ENCODE results near the gene VMAC. TPM values are rescaled to one million over a fixed set of nuclear protein-coding genes. Genes with fewer than 3 reads are reported as not detected.
"Not testable (repeated sequence)": the region's sequence is repeated elsewhere in the genome, so short reads cannot be mapped to it uniquely, and the experiment has no call there.

VMAC gene, protein sequence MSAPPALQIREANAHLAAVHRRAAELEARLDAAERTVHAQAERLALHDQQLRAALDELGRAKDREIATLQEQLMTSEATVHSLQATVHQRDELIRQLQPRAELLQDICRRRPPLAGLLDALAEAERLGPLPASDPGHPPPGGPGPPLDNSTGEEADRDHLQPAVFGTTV
- 2.4 TPM for polyA plus RNA-seq (2013, experiment 1 of 2; ENCODE audit: insufficient read length)
- polyA plus RNA-seq (2013, experiment 2 of 2; ENCODE audit: insufficient read length) = 2.2 TPM

DNA sequence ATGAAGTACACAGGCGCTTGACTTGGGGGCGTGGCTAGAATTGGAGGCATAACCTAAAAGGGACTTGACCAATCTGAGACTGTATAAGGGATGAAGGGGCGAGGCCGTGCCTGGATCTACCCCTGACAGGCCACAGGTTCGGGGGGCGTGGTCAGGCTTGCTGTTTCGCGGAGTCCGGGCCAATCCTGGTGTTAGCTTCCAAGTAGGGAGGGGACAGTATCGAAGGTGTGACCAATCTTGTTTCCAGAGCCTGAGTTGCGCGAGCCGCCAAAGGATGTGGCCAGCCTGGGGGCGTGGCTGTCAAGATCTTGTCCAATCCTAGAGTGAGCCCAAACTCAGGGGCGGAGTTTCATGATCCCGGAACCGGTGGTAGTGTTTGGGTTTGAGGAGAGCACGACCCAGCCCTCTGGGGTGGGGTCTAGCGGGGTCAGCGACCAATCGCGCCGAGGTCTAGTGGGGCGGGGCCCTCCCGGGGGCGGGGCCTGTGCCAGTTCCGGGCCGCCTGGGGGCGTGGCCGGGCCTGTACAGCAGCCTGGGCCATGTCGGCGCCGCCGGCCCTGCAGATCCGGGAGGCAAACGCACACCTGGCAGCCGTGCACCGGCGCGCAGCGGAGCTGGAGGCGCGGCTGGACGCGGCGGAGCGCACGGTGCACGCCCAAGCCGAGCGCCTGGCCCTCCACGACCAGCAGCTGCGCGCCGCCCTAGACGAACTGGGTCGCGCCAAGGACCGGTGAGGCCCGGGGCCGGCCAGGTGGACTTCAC lies at the start of gene VMAC:
Gene VMAC (plus strand): TSS at position 521 of the 762 bp plus-strand sequence. CDS start 19 bp downstream, at position 540.
- peak; percentile 100 for DNase-seq

DNA sequence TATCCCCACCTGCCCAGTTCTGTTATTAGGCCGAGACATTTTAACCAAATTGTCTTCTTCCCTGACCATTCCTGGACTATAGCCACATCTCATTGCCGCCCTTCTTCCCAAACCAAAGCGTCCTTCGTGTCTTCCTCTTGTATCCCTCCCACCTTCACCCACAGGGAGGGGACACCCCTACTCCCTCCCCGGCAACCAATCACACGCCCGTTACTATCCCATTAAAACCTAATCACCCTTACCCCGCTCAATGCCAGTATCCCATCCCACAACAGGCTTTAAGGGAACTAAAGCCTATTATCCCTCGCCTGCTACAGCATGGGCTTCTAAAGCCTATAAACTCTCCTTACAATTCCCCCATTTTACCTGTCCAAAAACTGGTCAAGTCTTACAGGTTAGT lies 49.5 kb upstream of the VMAC start:
- DNase-seq = not testable (repeated sequence)

DNA sequence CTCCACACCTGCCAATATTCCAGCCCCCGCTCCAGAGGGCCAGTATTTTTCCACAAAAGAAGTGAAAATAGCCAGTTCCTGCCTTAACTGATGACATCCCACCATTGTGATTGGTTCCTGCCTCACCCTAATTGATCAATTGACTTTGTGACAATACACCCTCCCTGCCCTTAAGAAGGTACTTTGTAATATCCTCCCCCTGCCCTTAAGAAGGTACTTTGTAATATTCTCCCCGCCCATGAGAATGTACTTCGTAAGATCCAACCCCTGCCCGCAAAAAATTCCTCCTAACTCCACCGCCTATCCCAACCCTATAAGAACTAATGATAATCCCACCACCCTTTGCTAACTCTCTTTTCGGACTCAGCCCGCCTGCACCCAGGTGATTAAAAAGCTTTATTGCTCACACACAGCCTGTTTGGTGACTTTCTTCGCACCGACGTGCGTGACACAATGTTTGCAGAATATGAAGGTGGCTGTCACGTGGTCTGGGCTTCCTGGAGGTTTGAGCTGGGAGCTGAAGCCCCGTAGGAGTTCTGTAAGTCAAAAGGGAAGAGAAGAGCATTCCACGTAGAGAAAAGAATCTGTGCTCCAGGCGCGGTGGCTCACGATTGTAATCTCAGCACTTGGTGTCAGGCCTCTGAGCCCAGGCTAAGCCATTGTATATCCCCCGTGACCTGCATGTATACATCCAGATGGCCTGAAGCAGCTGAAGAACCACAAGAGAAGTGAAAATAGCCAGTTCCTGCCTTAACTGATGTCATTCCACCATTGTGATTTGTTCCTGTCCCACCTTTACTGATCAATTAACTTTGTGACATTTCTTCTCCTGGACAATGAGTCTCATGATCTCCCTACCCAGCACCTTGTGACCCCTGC lies 47.2 kb upstream of the VMAC start:
- DNase-seq = no peak

DNA sequence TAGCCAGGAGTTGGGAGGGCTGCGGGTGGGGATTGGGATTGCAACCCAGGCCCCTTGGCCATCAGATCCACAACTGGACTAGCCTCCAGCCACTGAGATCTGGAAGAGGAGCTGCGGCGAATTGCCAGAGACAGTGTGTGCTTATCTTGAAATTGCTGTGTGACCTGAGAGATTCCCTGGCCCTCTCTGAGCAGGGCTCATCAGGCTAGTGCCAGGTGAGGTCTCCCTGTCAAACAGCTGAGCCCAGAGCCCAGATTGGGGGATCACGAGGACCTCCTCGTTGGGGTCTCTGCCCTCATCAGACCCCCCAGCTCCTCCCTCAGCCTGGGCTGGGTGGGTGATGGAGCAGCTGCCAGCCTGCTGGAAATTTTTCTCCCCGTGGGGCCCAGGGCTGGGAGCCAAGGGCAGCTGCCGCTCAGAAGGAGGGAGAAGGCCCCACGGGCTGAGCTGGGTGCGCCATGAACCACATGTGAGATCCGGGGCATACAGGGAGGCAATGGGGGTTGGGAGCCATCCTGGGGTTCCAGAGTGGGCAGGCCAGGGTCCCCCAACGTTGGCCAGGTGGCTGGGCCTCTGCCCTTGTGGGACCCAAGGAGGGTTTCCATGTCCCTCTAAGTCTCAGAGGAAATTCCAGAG lies 41.5 kb upstream of the VMAC start:
- no peak for DNase-seq

DNA sequence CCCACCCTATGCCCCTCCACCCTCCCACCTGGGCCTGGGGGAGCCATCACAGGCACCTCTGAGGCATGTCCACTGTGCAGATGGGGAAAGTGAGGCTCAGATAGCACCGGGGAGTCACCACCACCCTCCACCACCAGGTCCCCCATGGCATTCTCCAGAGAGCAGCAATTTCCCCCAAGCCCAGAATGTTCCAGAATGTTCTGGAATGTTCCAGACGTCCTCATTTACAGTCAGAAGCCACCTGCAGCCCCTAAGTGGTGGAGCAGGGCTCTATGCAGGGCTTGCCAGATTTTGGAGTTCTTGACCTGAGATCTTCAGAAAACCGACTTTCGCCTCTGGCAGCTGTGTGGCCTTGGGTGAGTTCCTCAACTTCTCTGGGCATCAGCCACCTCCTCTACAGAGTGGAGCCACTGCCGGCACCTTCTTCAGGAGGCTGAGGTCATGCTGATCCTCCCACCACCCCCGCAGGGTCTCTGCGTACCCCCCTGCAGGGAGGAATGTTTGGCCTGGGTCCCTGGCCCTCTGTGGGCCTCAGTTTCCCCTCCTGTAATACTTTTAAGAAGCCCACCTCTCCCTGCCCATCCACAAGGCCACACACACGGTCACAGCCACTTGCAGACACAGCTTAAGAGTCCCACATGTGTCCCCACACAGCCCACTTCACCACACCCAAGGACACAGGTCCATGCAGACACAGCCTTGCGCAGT lies 40.5 kb upstream of the VMAC start:
- no peak for DNase-seq

DNA sequence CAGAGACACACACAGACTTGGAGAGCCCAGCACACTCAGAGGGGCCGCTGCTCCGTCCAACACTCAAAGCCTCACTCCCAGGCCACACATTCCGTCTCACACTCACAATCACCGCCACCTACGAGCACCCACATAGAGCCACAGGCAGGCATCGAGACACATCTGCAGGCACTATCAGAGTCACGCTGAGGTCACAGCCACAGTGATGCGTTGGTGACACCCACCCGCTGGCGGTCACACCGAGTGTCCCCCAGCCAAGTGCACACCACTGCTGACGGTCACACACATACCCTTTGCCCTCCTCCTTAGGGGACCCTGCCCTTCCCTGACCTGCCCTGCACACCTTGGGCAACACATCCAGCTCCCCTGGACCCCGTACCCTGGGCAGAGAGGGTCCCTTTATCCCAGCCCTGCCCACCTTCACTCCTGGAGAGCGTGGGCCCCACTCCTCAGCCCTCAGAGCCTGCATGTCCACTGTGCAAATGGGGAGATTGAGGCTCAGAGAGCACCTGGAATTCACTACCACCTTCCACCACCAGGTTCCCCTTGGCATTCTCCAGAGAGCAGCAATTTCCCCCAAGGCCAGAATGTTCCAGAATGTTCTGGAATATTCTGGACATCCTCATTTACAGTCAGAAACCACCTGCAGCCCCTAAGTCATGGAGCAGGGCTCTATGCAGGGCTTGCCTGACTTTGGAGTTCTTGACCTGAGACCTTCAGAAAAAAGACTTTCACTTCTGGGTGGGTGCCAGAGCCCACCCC lies 39.8 kb upstream of the VMAC start:
- DNase-seq = no peak

DNA sequence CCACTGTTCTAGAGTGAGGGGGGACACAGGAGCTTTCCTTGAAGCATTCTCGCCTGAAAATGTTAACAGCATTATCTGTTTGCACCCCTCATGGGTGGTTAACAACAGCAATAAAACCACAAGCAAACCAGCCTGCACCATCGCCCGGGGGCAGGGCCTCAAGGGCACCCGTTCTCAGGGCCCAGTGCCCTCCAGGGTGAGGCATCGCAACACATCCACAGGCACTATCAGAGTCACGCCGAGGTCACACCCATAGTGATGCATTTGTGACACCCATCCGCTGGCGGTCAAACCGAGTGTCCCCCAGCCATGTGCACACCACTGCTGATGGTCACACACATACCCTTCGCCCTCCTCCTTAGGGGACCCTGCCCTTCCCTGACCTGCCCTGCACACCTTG lies 38.9 kb upstream of the VMAC start:
- no peak for DNase-seq

DNA sequence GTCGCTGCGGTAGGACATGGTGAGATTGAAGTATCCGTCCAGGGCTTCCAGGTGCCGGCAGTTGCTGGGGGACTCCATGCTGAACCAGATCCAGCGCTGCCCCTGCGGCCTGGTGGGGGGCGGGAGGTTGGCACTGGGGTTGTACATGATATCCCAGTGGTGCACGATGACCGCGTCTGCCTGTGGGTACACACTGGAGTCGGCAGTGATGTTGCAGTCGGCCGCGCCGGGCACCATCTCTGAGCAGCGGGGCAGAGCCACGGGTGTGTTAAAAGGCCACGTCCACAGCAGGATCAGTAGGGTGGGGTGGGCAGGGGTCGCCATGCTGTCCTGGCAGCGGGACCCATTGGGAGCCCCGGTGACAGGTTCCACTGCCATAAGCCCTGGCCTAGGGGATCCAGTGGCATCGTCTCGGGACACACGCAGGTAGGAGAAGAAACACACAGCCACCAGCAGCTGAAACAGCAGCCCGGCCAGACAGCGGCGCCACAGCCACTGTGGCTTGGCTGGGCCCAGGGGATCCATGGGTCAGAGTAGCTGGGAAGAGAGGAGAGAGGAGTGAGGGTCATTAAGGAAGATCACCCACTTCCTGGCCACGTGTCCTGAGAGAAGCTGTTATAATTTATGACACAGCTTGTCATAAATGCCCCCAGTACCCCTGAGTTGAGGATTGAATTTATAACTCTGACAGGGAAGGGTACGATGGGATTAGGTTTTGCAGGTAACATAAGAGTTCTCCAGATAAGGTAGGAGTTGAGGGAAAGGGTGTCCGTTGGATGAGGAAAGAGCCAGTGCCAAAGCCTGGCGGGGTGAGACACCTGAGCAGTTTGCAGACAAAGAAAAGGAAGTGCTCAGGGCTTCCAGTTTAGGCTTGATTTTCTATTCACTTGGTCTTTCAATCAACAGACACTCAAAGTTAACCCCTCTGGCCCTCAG lies 37.2 kb upstream of the VMAC start:
- no peak for DNase-seq

DNA sequence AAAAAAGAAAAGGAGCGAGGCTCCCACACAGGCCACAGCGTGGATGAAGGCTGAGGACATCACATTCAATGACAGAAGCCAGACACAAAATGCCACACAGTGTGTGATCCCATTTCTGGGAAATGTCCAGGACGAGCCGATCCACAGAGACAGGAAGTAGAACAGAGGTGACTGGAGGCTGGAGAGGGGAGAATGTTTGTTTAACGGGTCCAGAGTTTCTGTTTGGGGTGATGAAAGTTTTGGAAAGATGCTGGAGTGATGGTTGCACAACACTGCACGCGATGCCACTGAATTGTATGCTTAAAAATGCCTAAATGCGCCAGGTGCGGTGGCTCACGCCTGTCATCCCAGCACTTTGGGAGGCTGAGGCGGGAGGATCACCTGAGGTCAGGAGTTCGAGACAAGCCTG lies 33.7 kb upstream of the VMAC start:
- DNase-seq = no peak

DNA sequence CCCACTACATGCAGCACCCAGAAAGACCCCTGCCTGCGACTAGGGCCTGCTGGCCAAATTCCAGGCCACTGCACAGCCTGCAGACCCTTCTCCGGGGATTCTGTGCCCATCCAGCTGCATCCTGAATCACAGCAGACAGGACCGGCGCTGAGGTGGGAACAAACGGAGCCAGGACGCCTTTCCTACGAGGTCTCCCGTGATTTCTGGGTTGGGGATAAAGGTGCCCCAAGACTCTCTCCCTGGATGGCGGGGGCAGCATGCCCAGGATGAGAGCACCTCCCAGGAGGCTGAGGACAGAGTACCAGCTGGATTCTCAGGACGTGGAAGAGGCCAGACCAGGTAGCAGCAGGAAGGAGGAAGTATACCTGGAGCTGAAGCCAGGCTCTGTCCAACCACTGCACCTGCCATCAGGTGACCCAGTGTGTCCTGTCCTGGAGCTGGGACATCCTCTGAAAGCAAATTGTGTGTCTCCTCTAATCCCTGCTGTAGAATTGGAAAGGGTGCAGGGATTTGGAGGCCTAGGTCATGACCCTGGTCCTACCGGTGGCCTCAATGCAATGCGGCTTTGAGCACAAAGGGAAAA lies 31.0 kb upstream of the VMAC start:
- no peak for DNase-seq

DNA sequence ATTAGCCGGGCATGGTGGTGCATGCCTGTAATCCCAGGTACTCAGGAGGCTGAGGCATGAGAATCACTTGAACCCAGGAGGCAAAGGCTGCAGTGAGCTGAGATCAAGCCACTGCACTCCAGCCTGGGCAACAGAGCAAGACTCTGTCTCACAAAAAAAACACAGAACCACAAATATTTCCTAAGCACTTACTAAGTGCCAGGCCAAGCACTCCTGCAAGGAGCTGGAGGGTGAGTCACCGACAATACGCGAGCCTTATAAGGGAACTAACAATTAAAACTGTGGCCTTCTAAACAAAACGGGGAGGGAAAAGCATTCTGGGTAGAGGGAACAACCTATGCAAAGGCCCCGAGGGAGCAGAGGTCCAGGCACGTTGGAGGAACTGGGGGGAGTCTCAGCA lies 30.2 kb upstream of the VMAC start:
- peak; percentile 56 for DNase-seq

DNA sequence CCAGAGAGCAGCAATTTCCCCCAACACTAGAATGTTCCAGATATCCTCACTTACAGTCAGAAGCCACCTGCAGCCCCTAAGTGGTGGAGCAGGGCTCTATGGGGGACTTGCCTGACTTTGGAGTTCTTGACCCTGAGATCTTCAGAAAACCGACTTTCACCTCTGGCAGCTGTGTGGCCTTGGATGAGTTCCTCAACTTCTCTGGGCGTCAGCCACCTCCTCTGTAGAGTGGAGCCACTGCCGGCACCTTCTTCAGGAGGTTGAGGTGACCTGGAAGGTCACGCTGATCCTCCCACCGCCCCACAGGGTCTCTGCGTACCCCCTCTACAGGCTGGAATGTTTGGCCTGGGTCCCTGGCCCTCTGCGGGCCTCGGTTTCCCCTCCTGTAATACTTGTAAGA lies 27.2 kb upstream of the VMAC start:
- DNase-seq = no peak

DNA sequence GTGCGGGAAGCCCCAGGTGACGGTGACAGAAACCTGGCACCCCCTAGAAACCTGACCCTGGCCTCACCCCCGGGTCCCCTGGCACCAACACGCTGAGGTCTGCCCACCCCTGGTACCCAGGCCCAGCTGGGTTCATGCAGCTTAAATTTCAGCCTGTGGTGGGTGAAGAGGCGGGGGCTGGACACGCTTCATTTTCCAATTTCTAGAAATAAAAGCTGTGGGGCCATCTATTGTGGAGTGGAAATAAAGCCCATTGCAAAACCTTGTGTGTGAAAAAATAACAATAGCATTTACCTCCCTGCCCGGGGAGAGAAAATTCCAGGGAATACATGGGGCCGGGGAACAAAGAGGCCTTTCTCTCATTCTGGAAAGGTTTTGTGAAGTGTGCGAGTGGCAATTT lies 26.8 kb upstream of the VMAC start:
- DNase-seq = no peak

DNA sequence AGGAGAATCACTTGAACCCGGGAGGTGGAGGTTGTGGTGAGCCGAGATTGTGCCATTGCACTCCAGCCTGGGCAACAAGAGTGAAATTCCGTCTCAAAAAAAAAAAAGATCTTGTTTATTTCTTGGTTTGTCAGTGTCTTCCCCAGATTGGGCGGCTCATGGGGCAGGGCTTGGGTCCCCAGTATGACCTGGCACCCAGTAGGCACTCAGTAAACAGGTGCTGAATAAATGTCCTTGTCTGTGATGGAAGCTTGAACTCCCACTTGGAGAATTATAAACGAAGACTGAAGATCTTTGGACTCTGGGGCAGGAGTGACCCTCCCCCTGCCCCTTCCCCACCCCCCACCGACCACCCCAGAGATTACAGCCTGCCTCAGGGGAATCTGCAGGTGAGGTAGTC lies 24.5 kb upstream of the VMAC start:
- no peak for DNase-seq

DNA sequence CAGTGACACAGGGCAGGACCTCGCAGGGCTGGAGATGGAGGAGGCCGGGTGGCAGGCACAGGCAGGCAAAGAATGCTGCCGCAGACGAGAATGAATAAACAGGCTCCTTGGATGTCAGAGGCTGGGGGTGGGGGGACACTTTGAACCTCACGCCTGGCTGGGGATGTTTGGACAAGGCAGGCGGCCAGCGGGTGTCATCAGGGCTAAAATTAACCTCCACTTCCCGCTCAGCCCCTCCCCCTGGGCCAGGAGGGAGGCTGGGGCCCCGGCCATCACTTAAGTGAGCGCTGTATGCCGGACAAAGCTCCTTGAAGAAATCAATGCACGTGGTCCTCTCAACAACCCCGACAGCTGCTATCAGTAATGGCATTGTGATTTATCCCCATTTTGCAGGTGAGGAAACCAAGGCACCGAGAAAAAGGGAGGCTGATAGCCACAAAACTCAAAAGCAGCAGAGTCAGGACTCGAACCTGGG lies 24.0 kb upstream of the VMAC start:
- DNase-seq = peak; percentile 69

DNA sequence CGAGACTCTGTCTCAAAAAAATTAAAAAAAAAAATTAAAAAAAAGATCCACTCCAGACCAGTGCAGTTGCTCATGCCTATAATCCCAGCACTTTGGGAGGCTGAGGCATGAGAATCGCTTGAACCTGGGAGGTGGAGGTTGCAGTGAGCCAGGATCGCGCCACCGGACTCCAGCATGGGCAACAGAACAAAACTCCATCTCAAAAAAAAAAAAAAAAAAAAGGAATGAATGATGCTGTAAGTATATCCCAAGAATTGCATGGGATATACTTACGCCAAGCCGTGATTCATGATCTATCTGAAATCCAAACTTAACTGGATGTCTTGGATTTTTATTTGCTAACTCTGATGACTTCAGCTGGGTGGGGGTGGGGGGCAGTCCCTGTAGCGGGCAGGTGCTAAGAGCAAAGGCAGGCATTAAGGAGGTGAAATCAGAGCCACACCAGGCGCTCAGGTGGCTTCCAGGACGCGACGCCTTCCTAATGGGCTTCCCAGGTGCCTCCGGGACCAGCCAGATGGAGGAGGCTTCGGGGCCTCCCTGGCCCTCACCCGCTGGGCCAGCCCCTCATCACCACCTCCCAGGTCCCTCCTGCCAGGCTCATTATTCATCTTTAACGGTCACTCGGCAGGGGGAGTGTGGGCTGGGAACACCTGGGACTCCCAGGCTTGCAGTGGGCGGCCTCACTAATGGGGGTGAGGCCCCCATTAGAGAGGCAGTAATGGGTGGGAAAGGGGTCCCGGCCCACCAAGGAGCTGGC lies 23.0 kb upstream of the VMAC start:
- DNase-seq = no peak

DNA sequence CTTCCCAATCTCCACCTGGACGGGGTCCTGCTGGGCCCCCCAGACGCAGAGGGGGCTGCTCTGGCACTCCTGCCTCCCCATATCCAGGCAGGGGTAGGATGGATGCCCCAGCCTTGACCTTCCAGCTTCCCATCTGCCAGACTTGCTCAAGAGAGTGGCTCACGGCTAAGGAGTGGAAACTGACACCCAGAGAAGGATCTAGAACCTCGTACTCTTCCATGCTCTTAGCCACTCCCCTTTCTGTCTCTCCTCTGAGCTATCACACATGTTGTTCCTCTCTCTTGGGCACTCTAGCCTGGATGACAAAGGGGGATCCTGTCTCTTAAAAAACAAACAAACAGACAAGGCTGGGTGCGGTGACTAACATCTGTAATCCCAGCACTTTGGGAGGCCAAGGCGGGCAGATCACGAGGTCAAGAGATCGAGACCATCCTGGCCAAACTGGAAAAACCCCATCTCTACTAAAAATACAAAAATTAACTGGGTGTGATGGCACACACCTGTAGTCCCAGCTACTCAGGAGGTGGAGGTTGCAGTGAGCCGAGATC lies 22.2 kb upstream of the VMAC start:
- no peak for DNase-seq

DNA sequence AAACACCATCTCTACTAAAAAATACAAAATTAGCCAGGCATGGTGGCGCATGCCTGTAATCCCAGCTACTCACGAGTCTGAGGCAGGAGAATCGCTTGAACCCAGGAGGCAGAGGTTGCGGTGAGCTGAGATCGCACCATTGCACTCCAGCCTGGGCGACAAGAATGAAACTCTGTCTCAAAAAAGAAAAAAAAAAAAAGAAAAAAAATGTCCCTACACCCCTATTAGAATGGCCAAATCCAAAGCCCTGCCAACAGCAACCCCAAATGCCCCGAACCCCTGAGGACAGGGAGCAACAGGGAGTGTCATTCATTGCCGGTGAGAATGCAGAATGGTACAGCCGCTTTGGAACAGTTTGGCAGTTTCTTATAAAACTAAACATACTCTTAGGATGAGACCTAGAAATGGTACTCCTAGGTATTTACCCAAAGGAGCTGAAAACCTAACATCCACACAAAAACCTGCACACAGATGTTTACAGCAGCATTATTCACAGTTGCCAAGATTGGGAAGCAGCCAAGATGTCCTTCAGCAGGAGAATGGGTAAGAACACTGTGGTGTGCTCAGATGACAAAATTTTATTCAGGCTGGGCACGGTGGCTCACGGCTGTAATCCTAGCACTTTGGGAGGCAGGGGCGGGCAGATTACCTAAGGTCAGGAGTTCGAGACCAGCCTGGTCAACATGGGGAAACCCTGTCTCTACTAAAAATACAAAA lies 21.4 kb upstream of the VMAC start:
- DNase-seq = not testable (repeated sequence)

All from fibroblast of skin of abdomen (primary cell).